Erythroblast (primary cell): ENCODE data around the gene MEIS1.

Source experiments
- DNase-seq, 2 experiments: peaks; one replicate each; lab custom pipeline; 2025; lab: John Stamatoyannopoulos, UW
- GATA1 ChIP-seq: IDR thresholded peaks from 2 replicates; pipeline ENCODE4 v1.6.1; 2011; ENCODE audit warnings: low read depth, mild to moderate bottlenecking, control low read depth, low read length, moderate library complexity
- POLR2A ChIP-seq: IDR thresholded peaks from 2 replicates; pipeline ENCODE4 v1.6.1; 2011; ENCODE audit warnings: mild to moderate bottlenecking, low read length

Gene MEIS1

GRCh38 chr2:66426244-66427111 lies 8.4 kb upstream of the MEIS1 start:
- TF ChIP-seq POLR2A, result no peak
- no peak for TF ChIP-seq GATA1
- DNase-seq, result no peak

GRCh38 chr2:66427300-66427699 lies 7.6 kb upstream of the MEIS1 start:
- no peak for DNase-seq

GRCh38 chr2:66428986-66429612 lies 5.8 kb upstream of the MEIS1 start:
- no peak for TF ChIP-seq GATA1
- TF ChIP-seq POLR2A, result no peak
- DNase-seq, result peak; percentile 50 to 54

More at GRCh38 chr2:66427300-66427699, 7.6 kb upstream of the MEIS1 start:
- TF ChIP-seq GATA1, result no peak
- no peak for TF ChIP-seq POLR2A

GRCh38 chr2:66429693-66430504 lies 5.0 kb upstream of the MEIS1 start:
- no peak for DNase-seq
- TF ChIP-seq POLR2A (no peak), GATA1 (no peak)

GRCh38 chr2:66430505-66431273 lies 4.2 kb upstream of the MEIS1 start:
- TF ChIP-seq POLR2A, result no peak
- TF ChIP-seq GATA1, result no peak
- DNase-seq, result no peak

- TF ChIP-seq POLR2A, result no peak
- no peak for TF ChIP-seq GATA1
- DNase-seq, result no peak
Observed at GRCh38 chr2:66431274-66431642, 3.7 kb upstream of the MEIS1 start.

GRCh38 chr2:66431846-66432587 lies 2.9 kb upstream of the MEIS1 start:
- no peak for TF ChIP-seq GATA1
- no peak for TF ChIP-seq POLR2A
- no peak for DNase-seq

- TF ChIP-seq GATA1 (no peak), POLR2A (no peak)
- peak; percentile 57 to 58 for DNase-seq
Observed at GRCh38 chr2:66432801-66433694, 1.9 kb upstream of the MEIS1 start.

- no peak for TF ChIP-seq POLR2A
- DNase-seq, result no peak
Observed at GRCh38 chr2:66433695-66433944, 1.3 kb upstream of the MEIS1 start.

- peak; percentile 58 for DNase-seq
- TF ChIP-seq GATA1 (no peak), POLR2A (no peak)
Observed at GRCh38 chr2:66433945-66434678, 813 bp upstream of the MEIS1 start.

- peak; percentile 29 to 30 for DNase-seq
- no peak for TF ChIP-seq POLR2A
- no peak for TF ChIP-seq GATA1
Observed at GRCh38 chr2:66435549-66435875, 587 bp downstream of the MEIS1 start.

- TF ChIP-seq POLR2A (no peak), GATA1 (no peak)
- DNase-seq, result no peak
Observed at GRCh38 chr2:66435963-66436362, 1.0 kb downstream of the MEIS1 start.
